22Rv1 (cell line): Measurements from ENCODE around the gene SCYGR6.

Experiments used
- ZFX ChIP-seq: fragments of 450-650 bp; IDR thresholded peaks from 2 replicates; pipeline ENCODE4 v1.6.1; 2017; ENCODE audit warnings: antibody characterized with exemption, borderline replicate concordance
- TF ChIP-seq, protein P1 (sequence below): fragments of 450-650 bp; IDR thresholded peaks from 2 replicates; pipeline ENCODE4 v1.5.1; 2017; ENCODE audit warnings: mild to moderate bottlenecking

DNA sequence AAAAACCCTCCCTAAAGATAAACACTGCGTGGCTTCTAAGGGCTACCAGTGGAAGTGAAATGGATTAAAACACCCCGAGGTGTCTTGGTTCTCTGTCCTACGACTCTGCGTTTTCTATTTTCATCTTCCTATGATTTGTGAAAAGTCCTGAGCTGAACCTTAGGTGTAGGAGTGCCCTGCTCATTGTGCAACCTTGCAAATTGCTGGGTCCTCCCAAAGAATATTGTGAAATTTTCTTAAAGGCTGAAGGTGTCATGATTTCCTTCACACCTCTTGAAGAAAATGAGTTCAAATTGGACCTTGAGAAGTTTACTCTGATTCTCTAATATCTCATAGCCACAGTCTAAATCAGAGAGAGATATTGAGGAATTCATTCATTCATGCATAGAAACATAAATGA lies 4.9 kb downstream of the SCYGR6 start:
- TF ChIP-seq, protein P1, sequence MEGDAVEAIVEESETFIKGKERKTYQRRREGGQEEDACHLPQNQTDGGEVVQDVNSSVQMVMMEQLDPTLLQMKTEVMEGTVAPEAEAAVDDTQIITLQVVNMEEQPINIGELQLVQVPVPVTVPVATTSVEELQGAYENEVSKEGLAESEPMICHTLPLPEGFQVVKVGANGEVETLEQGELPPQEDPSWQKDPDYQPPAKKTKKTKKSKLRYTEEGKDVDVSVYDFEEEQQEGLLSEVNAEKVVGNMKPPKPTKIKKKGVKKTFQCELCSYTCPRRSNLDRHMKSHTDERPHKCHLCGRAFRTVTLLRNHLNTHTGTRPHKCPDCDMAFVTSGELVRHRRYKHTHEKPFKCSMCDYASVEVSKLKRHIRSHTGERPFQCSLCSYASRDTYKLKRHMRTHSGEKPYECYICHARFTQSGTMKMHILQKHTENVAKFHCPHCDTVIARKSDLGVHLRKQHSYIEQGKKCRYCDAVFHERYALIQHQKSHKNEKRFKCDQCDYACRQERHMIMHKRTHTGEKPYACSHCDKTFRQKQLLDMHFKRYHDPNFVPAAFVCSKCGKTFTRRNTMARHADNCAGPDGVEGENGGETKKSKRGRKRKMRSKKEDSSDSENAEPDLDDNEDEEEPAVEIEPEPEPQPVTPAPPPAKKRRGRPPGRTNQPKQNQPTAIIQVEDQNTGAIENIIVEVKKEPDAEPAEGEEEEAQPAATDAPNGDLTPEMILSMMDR, result no peak
- TF ChIP-seq ZFX, result no peak
